HepG2 (cell line): ENCODE results near the gene RUNX3. TPM values are rescaled to one million over a fixed set of nuclear protein-coding genes. Genes with fewer than 3 reads are reported as not detected.

Source experiments
- ATAC-seq: fragments of 200-7000 bp; cut with Tn5 transposase; 3 replicates; pipeline ENCODE4 v1.9.1; 2020; ENCODE audit warnings: mild to moderate bottlenecking, moderate library complexity
- BruUV-seq: library from RNA; stranded (reverse); fragments of 400-500 nt; replicated peaks from 2 replicates; lab custom pipeline; 2021; lab: Mats Ljungman, UMichigan
- CTCF ChIA-PET: fragments of 300-600 bp; formaldehyde crosslinking; extraction: SDS; loops from one replicate; lab custom pipeline; 2021; ENCODE audit warnings: low total read pairs, inconsistent platforms, low intra/inter-chr PET ratio; lab: Yijun Ruan, JAX
- POLR2A ChIA-PET: fragments of 350-600 bp; sonication (Branson Sonifier 250); formaldehyde crosslinking; loops from one replicate; lab custom pipeline; 2020; ENCODE audit warnings: antibody characterized with exemption, inconsistent platforms; lab: Yijun Ruan, JAX
- DNase-seq: peaks from one replicate; pipeline ENCODE4 v3.0.0-alpha.2; 2015; ENCODE audit warnings: low spot score
- FAIRE-seq: peaks from 3 replicates; lab custom pipeline; 2011; peaks lifted over from hg19 to GRCh38; lab: Jason Lieb, UNC
- H2AFZ ChIP-seq: one replicate; pipeline ENCODE4 v1.6.1; 2011; ENCODE audit warnings: low read length, inconsistent platforms
- H3K27ac ChIP-seq: fragments of 300-600 bp; 3 replicates; pipeline ENCODE4 v1.8.0; 2011; ENCODE audit warnings: mixed run types, mild to moderate bottlenecking, mixed read lengths, low read length, inconsistent platforms; ENCODE audit not compliant: insufficient read depth; ENCODE audit errors: extremely low read length
- H3K27me3 ChIP-seq, 2 experiments: fragments of 200-600 bp in 1 of 2; 2 replicates in 1 of 2; 3 replicates in 1 of 2; pipeline versions ENCODE4 v1.6.0 to v1.8.0; 2011; ENCODE audit warnings: low read length in 2 of 2, mild to moderate bottlenecking in 2 of 2, moderate library complexity in 2 of 2, inconsistent platforms in 1 of 2; ENCODE audit not compliant: insufficient read depth in 2 of 2, control insufficient read depth in 1 of 2
- H3K36me3 ChIP-seq, 2 experiments: fragments of 200-600 bp in 1 of 2; replicated peaks in 1 of 2; 2 replicates in 1 of 2; 3 replicates in 1 of 2; pipeline versions ENCODE4 v1.5.1 to v1.8.0; 2011; ENCODE audit warnings: low read length in 2 of 2, inconsistent platforms in 1 of 2; ENCODE audit not compliant: insufficient read depth in 2 of 2, control insufficient read depth in 1 of 2
- H3K4me1 ChIP-seq: 2 replicates; pipeline ENCODE4 v1.5.1; 2012; ENCODE audit warnings: low read length, inconsistent platforms; ENCODE audit not compliant: insufficient read depth
- H3K4me2 ChIP-seq: 2 replicates; pipeline ENCODE4 v1.6.0; 2011; ENCODE audit warnings: low read depth, low read length, inconsistent platforms
- H3K4me3 ChIP-seq, 3 experiments: fragments of 200-600 bp in 1 of 3; sonication (generic), shearing (Covaris generic) in 1 of 3; replicated peaks in 1 of 3; 2 replicates each; pipeline ENCODE4 v1.5.1; 2011 to 2016; ENCODE audit warnings: low read length in 3 of 3, inconsistent platforms in 2 of 3, low read depth in 2 of 3, mild to moderate bottlenecking in 2 of 3, control low read depth in 1 of 3, mixed read lengths in 1 of 3; ENCODE audit not compliant: insufficient read depth in 1 of 3
- H3K79me2 ChIP-seq: one replicate; pipeline ENCODE4 v1.6.1; 2011; ENCODE audit warnings: low read length, inconsistent platforms; ENCODE audit not compliant: insufficient read depth
- H3K9ac ChIP-seq: 2 replicates; pipeline ENCODE4 v1.6.0; 2011; ENCODE audit warnings: mild to moderate bottlenecking, low read depth, low read length, inconsistent platforms; ENCODE audit not compliant: insufficient read depth
- H3K9me3 ChIP-seq: 2 replicates; pipeline ENCODE4 v1.5.1; 2012; ENCODE audit warnings: mild to moderate bottlenecking, low read length
- H4K20me1 ChIP-seq: 2 replicates; pipeline ENCODE4 v1.6.0; 2011; ENCODE audit warnings: inconsistent platforms, mild to moderate bottlenecking, low read length, moderate library complexity; ENCODE audit not compliant: insufficient read depth
- DNMT1 ChIP-seq: sonication (generic); formaldehyde crosslinking; IDR thresholded peaks from 2 replicates; pipeline ENCODE4 v1.5.1; 2020; ENCODE audit warnings: mild to moderate bottlenecking, missing genetic modification reagents
- EP300 ChIP-seq, 3 experiments: sonication (generic) in 1 of 3; formaldehyde crosslinking in 1 of 3; IDR thresholded peaks; 2 replicates each; pipeline versions ENCODE4 v1.5.1 to v1.6.1; 2011 to 2020; ENCODE audit warnings: low read depth in 2 of 3, low read length in 2 of 3, borderline replicate concordance in 1 of 3, improper control_type of control experiment in 1 of 3, mild to moderate bottlenecking in 1 of 3, missing genetic modification reagents in 1 of 3, moderate library complexity in 1 of 3
- FOXO4 ChIP-seq: sonication (generic); formaldehyde crosslinking; conservative IDR thresholded peaks from 2 replicates; pipeline ENCODE4 v1.8.1; 2023; ENCODE audit warnings: missing genetic modification reagents
- ZFAT ChIP-seq: sonication (generic); formaldehyde crosslinking; conservative IDR thresholded peaks from 2 replicates; pipeline ENCODE4 v1.8.1; 2023; ENCODE audit warnings: missing genetic modification reagents, inconsistent platforms
- ZMYM3 ChIP-seq: sonication (generic); formaldehyde crosslinking; IDR thresholded peaks from 2 replicates; pipeline ENCODE4 v1.5.1; 2020; ENCODE audit warnings: mild to moderate bottlenecking, missing genetic modification reagents
- ZNF224 ChIP-seq: sonication (generic); formaldehyde crosslinking; IDR thresholded peaks from 2 replicates; pipeline ENCODE4 v1.5.0; 2020; ENCODE audit warnings: mild to moderate bottlenecking, missing genetic modification reagents
- ZNF24 ChIP-seq: fragments of 450-650 bp; IDR thresholded peaks from 2 replicates; pipeline ENCODE4 v1.6.1; 2017; ENCODE audit warnings: antibody characterized with exemption, mild to moderate bottlenecking
- ZNF263 ChIP-seq: sonication (generic); formaldehyde crosslinking; IDR thresholded peaks from 2 replicates; pipeline ENCODE4 v1.4.0; 2020; ENCODE audit warnings: missing genetic modification reagents
- ZNF501 ChIP-seq: sonication (generic); formaldehyde crosslinking; IDR thresholded peaks from 2 replicates; pipeline ENCODE4 v1.5.1; 2020; ENCODE audit warnings: mild to moderate bottlenecking, moderate library complexity, missing genetic modification reagents
- ZNF629 ChIP-seq: sonication (generic); formaldehyde crosslinking; conservative IDR thresholded peaks from 2 replicates; pipeline ENCODE4 v1.5.0; 2020; ENCODE audit warnings: missing genetic modification reagents
- ZNF768 ChIP-seq: sonication (generic); formaldehyde crosslinking; IDR thresholded peaks from 2 replicates; pipeline ENCODE4 v1.4.0; 2020; ENCODE audit warnings: missing genetic modification reagents
- WGBS: methylation state at CpG from one replicate; pipeline ENCODE4 v1.1.6; 2017; ENCODE audit warnings: low lambda C conversion rate; 5-methylcytosine and 5-hydroxymethylcytosine counted together
- in situ Hi-C: cut with HindIII; loops from 2 replicates; pipeline ENCODE4 v1.10.0; 2017; ENCODE audit warnings: low pct_unique_long_range_greater_than_20kb; ENCODE audit not compliant: extremely low pct_ligation_motif_present
- intact Hi-C: fragments of 100-400 bp; cut with micrococcal nuclease; formaldehyde crosslinking; loops from one replicate; pipeline ENCODE4 v1.10.0; 2022; ENCODE audit not compliant: unreplicated experiment
- polyA plus RNA-seq, 8 experiments: library from polyadenylated mRNA; depleted of rRNA in 3 of 8; stranded (reverse) in 7 of 8; unstranded in 1 of 8; fragments of >200 nt; fragmentation: Illumina TruSeq in 4 of 8; extraction: Trizol in 4 of 8; gene quantifications; 2 replicates each; pipeline versions ENCODE4 v1.2.1 to v1.2.3, GENCODE V29; 2011 to 2016; ENCODE audit warnings: low read depth in 4 of 8, missing spikeins in 1 of 8, mixed read lengths in 1 of 8; ENCODE audit not compliant: insufficient read depth in 1 of 8
- total RNA-seq, 5 experiments: library from RNA; depleted of rRNA; stranded (reverse); fragments of >200 nt; fragmentation: Illumina TruSeq; extraction: Trizol; gene quantifications; 2 replicates each; pipeline ENCODE4 v1.2.3, GENCODE V29; 2016; ENCODE audit warnings: low read depth in 1 of 5

RUNX3 gene
- total and polyA plus RNA-seq, 2 of the 13 experiments (the other 11 are each of a cell fraction or from before 2014, with no cell fraction given) = 0.04 to 0.22 TPM

GRCh38 chr1:24918370-24918769, 11.7 kb downstream of the RUNX3 start:
- no peaks in the 10 kb centered on the region for H3K9me3 ChIP-seq
- no peaks in the 10 kb centered on the region for H3K36me3 ChIP-seq
- intact Hi-C loops = no loop called here
- peaks cover 43% of the 10 kb centered on the region for H3K4me1 ChIP-seq
- POLR2A ChIA-PET = no interaction called here
- no peak overlapping the region for H3K27ac ChIP-seq
- no peak overlapping the region for H3K4me3 ChIP-seq
- DNase-seq (no peak), ATAC-seq (no peak)
- H3K79me2 ChIP-seq = no peaks in the 10 kb centered on the region
- WGBS = 58% methylated on average over 2 of the region's 2 CpGs
- H4K20me1 ChIP-seq = no peaks in the 10 kb centered on the region
- TF ChIP-seq ZNF263 (CRISPR knock-in tag) (no peak), ZNF224 (no peak), ZFAT (CRISPR knock-in tag) (no peak), ZNF24 (peak; percentile 40; the same call in 1 of the 2 replicates), DNMT1 (CRISPR knock-in tag) (no peak), ZNF501 (CRISPR knock-in tag) (no peak)
- TF ChIP-seq, all 625 proteins: peak for 1
- no peak overlapping the region for H3K9ac ChIP-seq
- no TSS peak for BruUV-seq
- CTCF ChIA-PET = no interaction called here
- no peak for FAIRE-seq
- H2AFZ ChIP-seq = no peak overlapping the region
- peaks cover 7 to 21% of the 10 kb centered on the region in 2 experiments; a peak in 4 of 5 replicates for H3K27me3 ChIP-seq
- H3K4me2 ChIP-seq = no peak overlapping the region
- in situ Hi-C loops = no loop called here

- Histone ChIP-seq H3K27ac (no peak overlapping the region), H3K4me2 (no peak overlapping the region), H3K27me3 (peaks cover 5 to 20% of the 10 kb centered on the region in 2 experiments; a peak in 4 of 5 replicates), H3K9ac (no peak overlapping the region), H4K20me1 (no peaks in the 10 kb centered on the region), H2AFZ (no peak overlapping the region), H3K9me3 (no peaks in the 10 kb centered on the region), H3K79me2 (no peaks in the 10 kb centered on the region), H3K36me3 (no peaks in the 10 kb centered on the region), H3K4me1 (peaks cover 51% of the 10 kb centered on the region), H3K4me3 (no peak overlapping the region)
- WGBS = 70% methylated on average over 6 of the region's 16 CpGs
- DNase-seq (no peak), ATAC-seq (no peak), FAIRE-seq (no peak)
- in situ Hi-C loops (no loop called here), intact Hi-C loops (no loop called here)
- POLR2A ChIA-PET = no interaction called here
- CTCF ChIA-PET = no interaction called here
- no TSS peak for BruUV-seq
- TF ChIP-seq FOXO4 (CRISPR knock-in tag) (0 out of 2 replicates have a peak, but pooled peaks have one; percentile 69), ZMYM3 (CRISPR knock-in tag) (peak; percentile 60), ZNF629 (CRISPR knock-in tag) (peak; percentile 92), EP300 (IDR thresholded peaks at IDR 0.05; ENCODE audit: low read depth in 2 of 2, low read length in 2 of 2) (no peak), EP300 (CRISPR knock-in tag; IDR thresholded peaks at IDR 0.05; ENCODE audit: borderline replicate concordance) (no peak), ZNF768 (CRISPR knock-in tag) (peak; percentile 82)
These were observed 12.6 kb downstream of the RUNX3 start for GRCh38 chr1:24917327-24918074.
